Kidney epithelial cell (primary cell): ENCODE data around the gene HES5. TPM values are rescaled to one million over a fixed set of nuclear protein-coding genes. Genes with fewer than 3 reads are reported as not detected.

Source experiments
- DNase-seq: peaks from one replicate; pipeline ENCODE4 v3.0.0-alpha.2; 2010; ENCODE audit warnings: low read depth
- H3K27me3 ChIP-seq: 2 replicates; pipeline ENCODE4 v1.6.0; 2011; ENCODE audit warnings: low read length; ENCODE audit not compliant: control insufficient read depth, insufficient read depth
- H3K36me3 ChIP-seq: 2 replicates; pipeline ENCODE4 v1.5.1; 2011; ENCODE audit warnings: low read length; ENCODE audit not compliant: control insufficient read depth, insufficient read depth
- H3K4me3 ChIP-seq: 2 replicates; pipeline ENCODE4 v1.5.1; 2011; ENCODE audit warnings: low read depth, mild to moderate bottlenecking, control low read depth, low read length
- total RNA-seq: library from RNA; depleted of rRNA; stranded (reverse); fragments of >200 nt; gene quantifications from 2 replicates; pipeline ENCODE4 v1.2.3, GENCODE V29; 2015
- TF ChIP-seq, protein P1 (sequence below): IDR thresholded peaks from 2 replicates; pipeline ENCODE4 v1.5.1; 2011; ENCODE audit warnings: mild to moderate bottlenecking, moderate library complexity, low read length, control low read depth, inconsistent platforms; ENCODE audit not compliant: insufficient read depth, poor library complexity, severe bottlenecking

Gene HES5
- total RNA-seq, 1 donor from 2014 or later = 0.71 TPM

DNA sequence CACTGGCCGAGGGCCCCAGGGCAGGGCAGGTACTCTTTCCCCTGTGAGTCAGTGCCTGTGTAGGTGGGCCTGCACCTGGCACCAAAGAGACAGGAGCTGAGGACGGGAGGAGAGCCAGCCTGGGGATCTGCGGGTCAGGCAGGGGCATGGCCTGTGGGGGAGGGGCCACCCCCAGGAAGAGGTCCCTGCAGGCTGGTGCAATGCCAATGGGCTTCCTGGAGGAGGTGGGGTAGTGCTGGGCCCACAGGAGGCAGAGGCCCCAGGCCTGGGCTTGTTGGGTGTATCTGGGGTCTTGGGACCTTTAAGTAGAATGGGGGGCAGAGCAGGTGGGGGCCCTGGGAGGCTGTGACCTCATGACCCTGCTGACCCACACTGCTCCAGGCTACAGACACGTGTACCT, 30.8 kb downstream of the HES5 start:
- H3K27me3 ChIP-seq = peaks cover 29% of the 10 kb centered on the region
- no peak overlapping the region for H3K4me3 ChIP-seq
- TF ChIP-seq, protein P1, sequence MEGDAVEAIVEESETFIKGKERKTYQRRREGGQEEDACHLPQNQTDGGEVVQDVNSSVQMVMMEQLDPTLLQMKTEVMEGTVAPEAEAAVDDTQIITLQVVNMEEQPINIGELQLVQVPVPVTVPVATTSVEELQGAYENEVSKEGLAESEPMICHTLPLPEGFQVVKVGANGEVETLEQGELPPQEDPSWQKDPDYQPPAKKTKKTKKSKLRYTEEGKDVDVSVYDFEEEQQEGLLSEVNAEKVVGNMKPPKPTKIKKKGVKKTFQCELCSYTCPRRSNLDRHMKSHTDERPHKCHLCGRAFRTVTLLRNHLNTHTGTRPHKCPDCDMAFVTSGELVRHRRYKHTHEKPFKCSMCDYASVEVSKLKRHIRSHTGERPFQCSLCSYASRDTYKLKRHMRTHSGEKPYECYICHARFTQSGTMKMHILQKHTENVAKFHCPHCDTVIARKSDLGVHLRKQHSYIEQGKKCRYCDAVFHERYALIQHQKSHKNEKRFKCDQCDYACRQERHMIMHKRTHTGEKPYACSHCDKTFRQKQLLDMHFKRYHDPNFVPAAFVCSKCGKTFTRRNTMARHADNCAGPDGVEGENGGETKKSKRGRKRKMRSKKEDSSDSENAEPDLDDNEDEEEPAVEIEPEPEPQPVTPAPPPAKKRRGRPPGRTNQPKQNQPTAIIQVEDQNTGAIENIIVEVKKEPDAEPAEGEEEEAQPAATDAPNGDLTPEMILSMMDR = no peak
- no peaks in the 10 kb centered on the region for H3K36me3 ChIP-seq
- no peak for DNase-seq

DNA sequence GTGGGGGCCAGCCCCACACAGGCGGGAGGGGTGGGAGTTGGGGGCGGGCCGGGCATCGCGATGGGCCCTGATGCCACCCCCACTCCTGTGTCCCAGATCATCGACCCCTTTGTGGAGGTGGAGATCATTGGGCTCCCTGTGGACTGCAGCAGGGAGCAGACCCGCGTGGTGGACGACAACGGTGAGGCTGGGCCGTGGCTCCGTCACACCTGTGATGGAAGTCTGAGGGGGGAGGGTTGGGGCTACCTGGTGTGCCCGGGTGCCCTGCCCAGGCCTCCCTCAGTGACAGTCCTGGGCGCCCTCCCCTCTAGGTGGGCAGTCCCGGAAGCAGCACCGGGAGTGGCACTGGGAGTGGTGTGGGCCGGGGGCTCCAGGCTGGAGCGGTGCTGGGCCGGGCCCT, 31.4 kb downstream of the HES5 start:
- DNase-seq = no peak
- no peaks in the 10 kb centered on the region for H3K36me3 ChIP-seq

DNA sequence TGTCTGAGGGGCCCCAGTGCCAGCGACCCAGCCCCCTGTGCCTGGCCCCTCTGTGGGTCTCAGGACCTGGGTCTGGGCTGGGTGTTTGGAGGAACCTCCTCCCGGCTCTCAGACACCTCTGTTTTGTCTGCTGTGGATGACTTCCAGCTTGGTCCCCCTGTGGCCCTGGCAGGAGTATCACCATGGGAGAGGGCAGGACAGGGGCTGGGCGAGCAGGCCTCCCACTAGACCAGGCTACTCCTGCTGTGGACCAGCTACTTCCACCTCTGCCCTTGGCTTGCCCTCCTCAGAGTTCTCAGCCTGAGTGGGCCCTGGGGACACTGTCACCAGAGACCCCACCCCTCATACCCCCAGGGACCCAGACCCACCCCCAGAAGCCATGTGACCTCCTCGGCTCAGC, 32.2 kb downstream of the HES5 start:
- no peak overlapping the region for H3K4me3 ChIP-seq
- peaks cover 26% of the 10 kb centered on the region for H3K27me3 ChIP-seq
- DNase-seq = no peak
- TF ChIP-seq, protein P1 = no peak
- no peaks in the 10 kb centered on the region for H3K36me3 ChIP-seq

More for the DNA sequence above, 31.4 kb downstream of the HES5 start:
- no peak overlapping the region for H3K4me3 ChIP-seq
- peaks cover 26% of the 10 kb centered on the region for H3K27me3 ChIP-seq
- TF ChIP-seq, protein P1 = no peak

DNA sequence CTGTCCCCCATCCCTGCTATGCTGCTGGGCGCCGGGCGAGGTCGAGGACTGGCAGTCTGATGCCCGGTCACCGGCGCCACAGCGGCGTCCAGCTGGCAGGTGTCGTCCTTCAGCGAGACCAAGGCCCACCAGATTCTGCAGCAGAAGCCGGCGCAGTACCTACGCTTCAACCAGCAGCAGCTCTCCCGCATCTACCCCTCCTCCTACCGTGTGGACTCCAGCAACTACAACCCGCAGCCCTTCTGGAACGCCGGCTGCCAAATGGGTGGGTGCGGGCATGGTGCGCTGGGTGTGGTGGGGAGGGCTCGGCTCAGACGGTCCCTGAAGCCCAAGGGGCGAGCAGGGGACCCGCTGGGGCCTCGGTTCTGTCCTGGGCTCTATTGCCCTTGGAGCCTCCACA, 33.3 kb downstream of the HES5 start:
- Histone ChIP-seq H3K36me3 (no peaks in the 10 kb centered on the region), H3K4me3 (no peak overlapping the region), H3K27me3 (peaks cover 31% of the 10 kb centered on the region)
- TF ChIP-seq, protein P1 = no peak
- DNase-seq = no peak

DNA sequence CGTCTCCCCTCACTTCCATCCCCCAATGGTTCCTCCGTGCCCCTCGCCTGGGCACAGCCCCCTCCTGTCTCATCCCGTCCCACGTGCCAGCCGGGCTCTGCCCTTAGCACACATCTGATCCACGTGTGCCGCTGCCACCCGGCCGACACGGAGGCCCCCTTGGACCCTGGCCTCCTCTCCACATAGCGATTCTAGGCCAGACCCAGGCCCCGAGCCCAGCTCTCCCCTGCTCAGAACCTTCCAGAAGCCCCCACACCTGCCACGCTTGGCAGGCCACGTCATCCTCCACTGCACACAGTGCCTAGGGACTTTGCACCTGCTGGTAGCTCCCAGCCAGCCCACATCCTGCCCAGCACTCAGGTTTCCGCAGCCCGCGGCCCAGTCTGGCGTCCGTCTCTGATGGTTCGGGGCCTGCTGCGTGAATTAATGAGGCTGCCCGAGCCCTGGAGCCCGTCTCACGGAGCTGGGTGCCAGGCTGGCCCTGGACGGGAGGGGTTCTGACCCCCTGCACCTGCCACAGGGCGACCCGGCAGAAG, 33.9 kb downstream of the HES5 start:
- Histone ChIP-seq H3K4me3 (no peak overlapping the region), H3K27me3 (peaks cover 28% of the 10 kb centered on the region), H3K36me3 (no peaks in the 10 kb centered on the region)
- DNase-seq = no peak
- TF ChIP-seq, protein P1 = no peak

DNA sequence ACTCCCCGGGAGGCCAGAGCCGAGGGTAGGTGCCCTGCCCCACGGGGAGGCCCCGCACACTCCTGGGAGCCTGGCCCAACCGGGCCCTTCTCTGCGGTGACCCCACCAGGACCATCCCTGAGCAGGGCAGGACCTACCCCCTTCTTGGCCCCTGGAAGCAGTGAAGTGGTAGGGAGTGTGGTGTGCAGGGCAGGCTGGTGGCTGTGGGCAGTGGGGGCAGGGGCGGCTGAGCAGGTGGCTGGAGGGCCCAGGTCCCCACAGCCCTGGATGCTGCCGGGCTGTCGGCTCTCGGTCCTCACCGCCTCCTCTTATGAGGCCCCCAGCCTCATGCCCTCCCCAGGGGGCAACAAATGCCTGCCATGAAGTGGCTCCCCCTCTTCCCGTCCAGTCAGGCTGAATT, 34.5 kb downstream of the HES5 start:
- TF ChIP-seq, protein P1 = no peak
- peaks cover 24% of the 10 kb centered on the region for H3K27me3 ChIP-seq
- H3K4me3 ChIP-seq = no peak overlapping the region
- no peaks in the 10 kb centered on the region for H3K36me3 ChIP-seq
- DNase-seq = no peak
